Ovary (tissue), 9 donors: ENCODE results near the gene CRYGA. TPM values are rescaled to one million over a fixed set of nuclear protein-coding genes. Genes with fewer than 3 reads are reported as not detected.
"Not testable (repeated sequence)": the region's sequence is repeated elsewhere in the genome, so short reads cannot be mapped to it uniquely, and the experiment has no call there.

Experiments used
- DNase-seq, 5 donors: peaks; one replicate each; pipeline ENCODE4 v3.0.0-alpha.2; 2019 to 2020
- H3K27ac ChIP-seq, 2 donors: fragments of 200-600 bp; one replicate each; pipeline versions ENCODE4 v1.5.1 to v1.8.0; 2019 to 2022
- H3K27me3 ChIP-seq: fragments of 200-600 bp; one replicate; pipeline ENCODE4 v1.8.0; 2022
- H3K36me3 ChIP-seq: fragments of 200-600 bp; sonication (generic); one replicate; pipeline ENCODE4 v1.5.1; 2019
- H3K4me1 ChIP-seq: one replicate; pipeline ENCODE4 v1.8.1; 2013; ENCODE audit warnings: mild to moderate bottlenecking, moderate library complexity; ENCODE audit not compliant: insufficient read depth
- H3K4me3 ChIP-seq: fragments of 200-600 bp; sonication (generic); one replicate; pipeline ENCODE4 v1.5.1; 2017
- H3K9me3 ChIP-seq, 2 donors: fragments of 200-600 bp in 1 of 2; sonication (generic) in 1 of 2; one replicate each; pipeline versions ENCODE4 v1.5.1 to v1.8.1; 2013 to 2019; ENCODE audit warnings: mild to moderate bottlenecking in 1 of 2, moderate library complexity in 1 of 2
- EP300 ChIP-seq: sonication (generic); formaldehyde crosslinking; IDR thresholded peaks from one replicate; pipeline ENCODE4 v1.6.1; 2017; ENCODE audit warnings: antibody characterized with exemption
- POLR2A ChIP-seq: fragments of 450-650 bp; IDR thresholded peaks from one replicate; pipeline ENCODE4 v1.6.1; 2017; ENCODE audit warnings: antibody characterized with exemption, mild to moderate bottlenecking, moderate library complexity
- WGBS, 3 donors: extraction: QIAGEN DNeasy Blood & Tissue Kit in 1 of 3; methylation state at CpG; one replicate each; pipeline versions ENCODE4 v1.1.5 to v1.1.7; 2013 to 2017; 5-methylcytosine and 5-hydroxymethylcytosine counted together
- intact Hi-C, 4 donors: fragments of 100-400 bp; cut with DNase I; formaldehyde crosslinking; loops; one replicate each; pipeline versions ENCODE4 v1.11.0 to v1.15.1; 2022 to 2023
- polyA plus RNA-seq, 2 donors: library from polyadenylated mRNA; stranded (reverse); fragments of 200-250 nt in 1 of 2; fragments of 350-450 nt in 1 of 2; fragmentation: Illumina TruSeq in 1 of 2; extraction: RNeasy Lipid Tissue Mini Kit (QIAGEN cat#74804) in 1 of 2; gene quantifications; one replicate each; pipeline ENCODE4 v1.2.3, GENCODE V29; 2013 to 2014
- total RNA-seq, 7 donors: library from RNA; depleted of rRNA in 2 of 7; stranded (reverse); fragments of >200 nt in 2 of 7; fragmentation: NEBNext Ultra II Directional in 3 of 7; extraction: Animal tissue kit (Norgen Biotek cat#: 25700) in 3 of 7; gene quantifications; one replicate each; pipeline versions ENCODE4 v1.1.0 to v1.2.4, GENCODE V29; 2016 to 2023
- TF ChIP-seq, protein P1 (sequence below), 3 donors: fragments of 450-650 bp in 2 of 3; fragments of 200-600 bp in 1 of 3; IDR thresholded peaks; one replicate each; pipeline versions ENCODE4 v1.5.1 to v1.8.0; 2016 to 2022; ENCODE audit warnings: antibody characterized with exemption in 3 of 3, mild to moderate bottlenecking in 1 of 3
- donor health status: DM: no; HTN: no; CAD: no; lungs with moderate emphysema.
- donor health status: DM: no; HTN: no; CAD: no.
- donor health status: Bipolar disorder and iron deficiency.
- donor health status: DM: yes; HTN: yes; CAD: no.
- donor health status: DM: no; HTN: no; CAD: no.
- donor health status: DM: yes; HTN: yes; CAD: no.

CRYGA gene
- total and polyA plus RNA-seq, 9 donors = not detected

DNA sequence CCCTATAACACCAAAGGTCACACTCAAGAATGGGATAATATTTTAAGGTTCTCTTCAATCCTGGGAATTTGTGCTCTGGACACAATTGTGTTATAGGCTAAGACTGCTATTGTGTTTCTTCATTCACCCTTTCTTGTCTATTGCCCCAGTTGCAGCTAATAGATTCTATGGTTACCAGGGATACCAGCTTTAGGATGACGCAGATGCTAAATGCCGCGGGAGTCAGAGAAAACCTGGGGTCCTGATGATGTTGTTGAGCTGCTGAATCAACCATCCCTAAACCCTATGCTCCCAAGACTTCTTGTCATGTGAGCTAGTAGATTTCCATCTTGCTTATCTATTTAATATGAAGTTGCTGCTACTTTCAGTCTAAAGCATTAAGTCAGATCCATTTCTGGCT is 44.5 kb downstream of the CRYGA start:
- intact Hi-C loops = no loop called here
- H3K27me3 ChIP-seq = no peaks in the 10 kb centered on the region
- no peak for DNase-seq
- WGBS, 3 donors = 96 to 99% (median 96%) methylated on average over 3 of the region's 3 CpGs
- H3K4me3 ChIP-seq = no peak overlapping the region
- no peak overlapping the region for H3K27ac ChIP-seq
- no peaks in the 10 kb centered on the region for H3K9me3 ChIP-seq
- TF ChIP-seq, protein P1, sequence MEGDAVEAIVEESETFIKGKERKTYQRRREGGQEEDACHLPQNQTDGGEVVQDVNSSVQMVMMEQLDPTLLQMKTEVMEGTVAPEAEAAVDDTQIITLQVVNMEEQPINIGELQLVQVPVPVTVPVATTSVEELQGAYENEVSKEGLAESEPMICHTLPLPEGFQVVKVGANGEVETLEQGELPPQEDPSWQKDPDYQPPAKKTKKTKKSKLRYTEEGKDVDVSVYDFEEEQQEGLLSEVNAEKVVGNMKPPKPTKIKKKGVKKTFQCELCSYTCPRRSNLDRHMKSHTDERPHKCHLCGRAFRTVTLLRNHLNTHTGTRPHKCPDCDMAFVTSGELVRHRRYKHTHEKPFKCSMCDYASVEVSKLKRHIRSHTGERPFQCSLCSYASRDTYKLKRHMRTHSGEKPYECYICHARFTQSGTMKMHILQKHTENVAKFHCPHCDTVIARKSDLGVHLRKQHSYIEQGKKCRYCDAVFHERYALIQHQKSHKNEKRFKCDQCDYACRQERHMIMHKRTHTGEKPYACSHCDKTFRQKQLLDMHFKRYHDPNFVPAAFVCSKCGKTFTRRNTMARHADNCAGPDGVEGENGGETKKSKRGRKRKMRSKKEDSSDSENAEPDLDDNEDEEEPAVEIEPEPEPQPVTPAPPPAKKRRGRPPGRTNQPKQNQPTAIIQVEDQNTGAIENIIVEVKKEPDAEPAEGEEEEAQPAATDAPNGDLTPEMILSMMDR (IDR thresholded peaks at IDR 0.05) = no peak
- TF ChIP-seq POLR2A (no peak), EP300 (no peak)
- no peaks in the 10 kb centered on the region for H3K4me1 ChIP-seq
- H3K36me3 ChIP-seq = no peaks in the 10 kb centered on the region

DNA sequence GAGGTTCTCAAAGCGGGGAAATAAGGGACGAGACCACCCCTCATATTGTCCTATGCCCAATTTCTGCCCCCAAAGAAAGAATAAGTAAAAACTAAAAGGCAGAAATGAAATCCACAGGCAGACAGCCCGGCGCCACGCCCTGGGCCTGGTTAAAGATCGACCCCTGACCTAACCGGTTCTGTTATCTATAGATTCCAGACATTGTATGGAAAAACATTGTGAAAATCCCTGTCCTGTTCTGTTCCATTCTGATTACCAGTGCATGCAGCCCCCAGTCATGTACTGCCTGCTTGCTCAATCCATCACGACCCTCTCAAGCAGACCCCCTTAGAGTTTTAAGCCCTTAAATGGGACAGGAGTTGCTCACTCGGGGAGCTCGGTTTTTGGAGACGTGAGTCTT is 46.0 kb downstream of the CRYGA start:
- H3K4me1 ChIP-seq, intact Hi-C loops, H3K36me3 ChIP-seq, DNase-seq, H3K9me3 ChIP-seq, H3K27me3 ChIP-seq, H3K4me3 ChIP-seq, H3K27ac ChIP-seq: not testable (repeated sequence)
- 94 to 97% (median 96%) methylated on average over 11 of the region's 11 CpGs for WGBS, 3 donors

DNA sequence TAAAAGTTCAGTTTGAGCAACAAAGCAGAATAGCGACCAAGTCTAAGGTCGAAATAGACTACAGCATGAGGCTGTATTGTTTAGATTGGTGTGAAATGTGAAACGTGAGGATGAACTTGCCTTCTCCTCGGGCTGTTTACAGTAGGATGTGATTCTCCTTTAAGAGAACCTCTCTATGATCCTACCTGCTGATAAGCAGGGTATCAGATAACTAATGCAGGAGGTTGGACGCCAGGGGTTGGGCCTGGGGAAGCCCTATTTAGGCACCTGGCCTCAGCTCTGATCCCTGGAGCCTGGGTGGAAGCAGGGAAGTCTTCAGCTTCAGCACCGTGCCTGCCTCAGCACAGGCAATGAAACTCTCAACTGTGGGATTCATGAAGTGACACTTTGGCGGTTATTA is 50.4 kb downstream of the CRYGA start:
- Histone ChIP-seq H3K36me3 (no peaks in the 10 kb centered on the region), H3K4me1 (no peaks in the 10 kb centered on the region), H3K27ac (no peak overlapping the region), H3K9me3 (no peaks in the 10 kb centered on the region), H3K27me3 (no peaks in the 10 kb centered on the region), H3K4me3 (no peak overlapping the region)
- TF ChIP-seq EP300 = no peak
- TF ChIP-seq, protein P1 (IDR thresholded peaks at IDR 0.05) = no peak
- no peak for TF ChIP-seq POLR2A
- 60 to 71% (median 64%) methylated on average over 7 of the region's 7 CpGs for whole genome bisulfite sequencing, 3 donors
- intact Hi-C loops = no loop called here
- DNase-seq = no peak

DNA sequence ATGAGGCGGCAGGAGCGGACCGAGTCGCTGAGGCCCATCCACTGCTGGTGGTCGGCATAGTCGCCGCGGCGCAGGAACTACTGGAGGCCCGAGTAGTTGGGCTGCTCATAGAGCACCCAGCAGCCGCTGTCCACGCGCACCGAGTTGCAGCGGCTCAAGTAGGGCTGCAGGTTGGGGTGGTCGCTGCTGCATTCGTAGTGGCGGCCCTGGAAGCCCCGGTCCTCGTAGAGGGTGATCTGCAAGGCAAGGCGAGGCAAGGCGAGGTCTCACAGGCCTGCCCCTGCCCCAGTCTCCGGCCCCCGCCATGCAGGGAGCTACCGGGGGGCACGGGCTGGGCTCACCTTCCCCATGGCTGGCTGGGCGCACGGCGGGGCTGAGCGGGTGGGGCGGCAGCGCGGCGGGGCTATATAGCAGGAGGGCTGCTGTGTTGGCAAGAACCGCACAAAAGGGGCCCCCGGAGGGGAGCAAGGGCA is 51.1 kb downstream of the CRYGA start:
- H3K4me3 ChIP-seq = not testable (repeated sequence)

More for the DNA sequence above, 51.1 kb downstream of the CRYGA start:
- H3K4me1 ChIP-seq, H3K27me3 ChIP-seq, H3K27ac ChIP-seq, H3K36me3 ChIP-seq, DNase-seq, H3K9me3 ChIP-seq, intact Hi-C loops: not testable (repeated sequence)
- WGBS, 3 donors = 3 to 10% (median 3%) methylated on average over 21 to 36 of the region's 36 CpGs

Other genes starting within 250 kb of the CRYGA start
- 10 to 100 TPM; 11.6 to 26.1 (median 14.3) TPM for gene PLEKHM3, start 138.1 kb downstream of the CRYGA start, total RNA-seq
- gene PLEKHM3, start 138.1 kb downstream of the CRYGA start, polyA plus RNA-seq = 10 to 100 TPM in 1 of 2 donors, 1 to 10 TPM in 1; 6.5 to 14.6 TPM
- 1 to 10 TPM in 6 of 7 donors, not detected in 1; 1.5 to 7.3 (median 3.8) TPM for gene CRYGD, start 39.1 kb downstream of the CRYGA start, total RNA-seq
- gene CRYGD, start 39.1 kb downstream of the CRYGA start, polyA plus RNA-seq = 1 to 10 TPM; 2.3 to 7.0 TPM
- gene CRYGC, start 33.8 kb downstream of the CRYGA start, total RNA-seq = not detected
- gene CRYGC, start 33.8 kb downstream of the CRYGA start, polyA plus RNA-seq = not detected
- not detected for gene CRYGB, start 17.4 kb downstream of the CRYGA start, total RNA-seq
- not detected for gene CRYGB, start 17.4 kb downstream of the CRYGA start, polyA plus RNA-seq
- gene C2orf80, start 26.4 kb upstream of the CRYGA start, total RNA-seq = not detected
- gene C2orf80, start 26.4 kb upstream of the CRYGA start, polyA plus RNA-seq = not detected
- gene IDH1, start 91.5 kb upstream of the CRYGA start, total RNA-seq = 100 to 1,000 TPM in 1 of 7 donors, 10 to 100 TPM in 6; 39.9 to 148 (median 73.8) TPM
- gene IDH1, start 91.5 kb upstream of the CRYGA start, polyA plus RNA-seq = 100 to 1,000 TPM in 1 of 2 donors, 10 to 100 TPM in 1; 50.7 to 236 TPM
- 10 to 100 TPM; 19.1 to 29.8 (median 23.4) TPM for gene PIKFYVE, start 102.7 kb upstream of the CRYGA start, total RNA-seq
- 10 to 100 TPM in 1 of 2 donors, 1 to 10 TPM in 1; 6.9 to 11.5 TPM for gene PIKFYVE, start 102.7 kb upstream of the CRYGA start, polyA plus RNA-seq
- under 1 TPM in 1 of 7 donors, not detected in 6; 0.08 TPM for gene PTH2R, start 243.2 kb upstream of the CRYGA start, total RNA-seq
- gene PTH2R, start 243.2 kb upstream of the CRYGA start, polyA plus RNA-seq = under 1 TPM; 0.05 to 0.07 TPM